Endodermal cell (in vitro differentiated cells): ENCODE results near the gene KCNJ1. TPM values are rescaled to one million over a fixed set of nuclear protein-coding genes. Genes with fewer than 3 reads are reported as not detected.

ENCODE experiments used
- DNase-seq: peaks from one replicate; pipeline ENCODE4 v3.0.0-alpha.2; 2017
- H3K27ac ChIP-seq: 2 replicates; pipeline ENCODE4 v1.5.1; 2013; ENCODE audit warnings: mild to moderate bottlenecking, low read depth, low read length, moderate library complexity
- H3K27me3 ChIP-seq: 2 replicates; pipeline ENCODE4 v1.6.1; 2013; ENCODE audit warnings: mild to moderate bottlenecking, low read length, moderate library complexity; ENCODE audit not compliant: insufficient read depth, control insufficient read depth, poor library complexity, severe bottlenecking
- H3K36me3 ChIP-seq: 2 replicates; pipeline ENCODE4 v1.7.0; 2013; ENCODE audit warnings: mild to moderate bottlenecking, low read length, moderate library complexity; ENCODE audit not compliant: control insufficient read depth, insufficient read depth
- H3K4me1 ChIP-seq: one replicate; pipeline ENCODE4 v1.7.0; 2013; ENCODE audit warnings: low read length; ENCODE audit not compliant: control insufficient read depth, insufficient read depth
- H3K4me3 ChIP-seq: 2 replicates; pipeline ENCODE4 v1.5.1; 2013; ENCODE audit warnings: mild to moderate bottlenecking, low read length, moderate library complexity
- H3K9ac ChIP-seq: 2 replicates; pipeline ENCODE4 v1.6.1; 2013; ENCODE audit warnings: mild to moderate bottlenecking, low read length, moderate library complexity; ENCODE audit not compliant: poor library complexity, severe bottlenecking; ENCODE audit errors: extremely low read depth
- H3K9me3 ChIP-seq: 2 replicates; pipeline ENCODE4 v1.6.1; 2013; ENCODE audit warnings: mild to moderate bottlenecking, low read length, moderate library complexity; ENCODE audit not compliant: control insufficient read depth
- H3K27ac Mint-ChIP-seq: 2 replicates; pipeline ENCODE4 v1.8.0; 2020; ENCODE audit warnings: mixed read lengths
- H3K27me3 Mint-ChIP-seq: 2 replicates; pipeline ENCODE4 v1.8.0; 2021; ENCODE audit warnings: mild to moderate bottlenecking, mixed read lengths; ENCODE audit not compliant: insufficient read depth
- H3K36me3 Mint-ChIP-seq: 2 replicates; pipeline ENCODE4 v1.8.0; 2020; ENCODE audit warnings: low read depth, mixed read lengths
- H3K4me1 Mint-ChIP-seq: 2 replicates; pipeline ENCODE4 v1.8.0; 2020; ENCODE audit warnings: mixed read lengths
- H3K4me3 Mint-ChIP-seq: 2 replicates; pipeline ENCODE4 v1.8.0; 2020; ENCODE audit warnings: mild to moderate bottlenecking, moderate library complexity, mixed read lengths
- H3K9me3 Mint-ChIP-seq: 2 replicates; pipeline ENCODE4 v1.8.0; 2020; ENCODE audit warnings: mild to moderate bottlenecking, mixed read lengths
- WGBS, 2 experiments: methylation state at CpG; one replicate each; pipeline versions ENCODE4 v1.1.5 to v1.1.7; 2013; ENCODE audit warnings: missing lambda C conversion rate in 2 of 2, mixed read lengths in 1 of 2; ENCODE audit not compliant: insufficient coverage in 1 of 2, insufficient read length in 1 of 2; 5-methylcytosine and 5-hydroxymethylcytosine counted together
- total RNA-seq, 2 donors: library from RNA; stranded (reverse); fragmentation: NEBNext Ultra II Directional in 1 of 2; extraction: Animal tissue kit (Norgen Biotek cat#: 25700) in 1 of 2; gene quantifications; 2 replicates in 1 of 2; 3 replicates in 1 of 2; pipeline ENCODE4 v1.2.1, GENCODE V29; 2021
- TF ChIP-seq, protein P1 (sequence below): fragments of 200-600 bp; sonication (generic); conservative IDR thresholded peaks from 2 replicates; pipeline ENCODE4 v1.5.0; 2021; ENCODE audit warnings: antibody characterized with exemption, mild to moderate bottlenecking

Gene KCNJ1
- total RNA-seq, 2 donors from 2014 or later, result not detected

DNA sequence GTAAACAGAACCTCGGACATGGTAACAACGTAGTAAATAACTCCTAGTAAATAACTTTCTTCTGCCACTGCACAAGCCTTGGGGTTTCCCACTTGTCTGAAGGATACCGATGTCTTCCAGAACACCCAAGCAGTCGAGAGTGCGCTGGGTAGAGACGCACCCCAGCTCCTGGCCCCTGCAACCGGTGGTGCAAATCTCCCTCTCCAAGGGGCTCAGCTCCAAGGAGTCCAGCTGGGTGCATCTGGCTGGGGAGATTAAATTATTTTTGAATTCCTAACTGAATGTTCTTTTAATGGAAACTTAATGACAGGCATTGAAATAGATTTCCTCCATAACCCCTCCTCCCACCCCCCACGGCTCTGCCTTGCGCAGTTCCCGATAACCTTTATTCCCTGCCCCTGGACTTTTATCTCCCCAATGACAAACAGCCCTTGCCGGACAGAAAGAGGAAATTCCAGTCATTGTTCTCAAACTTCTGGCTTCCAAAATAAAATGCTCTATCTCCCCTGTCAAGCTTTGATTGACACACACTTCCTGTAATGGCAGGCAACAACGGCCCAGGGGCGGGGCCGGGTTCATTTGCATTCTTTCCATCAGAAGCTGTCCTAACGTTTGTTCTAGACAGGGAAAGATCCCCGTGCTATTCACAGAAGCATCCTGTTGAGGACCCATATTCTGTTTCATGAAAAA, 31.2 kb downstream of the KCNJ1 start:
- Histone ChIP-seq H3K27ac (no peak overlapping the region), H3K4me3 (no peak overlapping the region), H3K9me3 (no peaks in the 10 kb centered on the region), H3K4me1 (no peaks in the 10 kb centered on the region), H3K9ac (no peak overlapping the region), H3K36me3 (no peaks in the 10 kb centered on the region), H3K27me3 (no peaks in the 10 kb centered on the region)
- no peak for DNase-seq
- TF ChIP-seq, protein P1, sequence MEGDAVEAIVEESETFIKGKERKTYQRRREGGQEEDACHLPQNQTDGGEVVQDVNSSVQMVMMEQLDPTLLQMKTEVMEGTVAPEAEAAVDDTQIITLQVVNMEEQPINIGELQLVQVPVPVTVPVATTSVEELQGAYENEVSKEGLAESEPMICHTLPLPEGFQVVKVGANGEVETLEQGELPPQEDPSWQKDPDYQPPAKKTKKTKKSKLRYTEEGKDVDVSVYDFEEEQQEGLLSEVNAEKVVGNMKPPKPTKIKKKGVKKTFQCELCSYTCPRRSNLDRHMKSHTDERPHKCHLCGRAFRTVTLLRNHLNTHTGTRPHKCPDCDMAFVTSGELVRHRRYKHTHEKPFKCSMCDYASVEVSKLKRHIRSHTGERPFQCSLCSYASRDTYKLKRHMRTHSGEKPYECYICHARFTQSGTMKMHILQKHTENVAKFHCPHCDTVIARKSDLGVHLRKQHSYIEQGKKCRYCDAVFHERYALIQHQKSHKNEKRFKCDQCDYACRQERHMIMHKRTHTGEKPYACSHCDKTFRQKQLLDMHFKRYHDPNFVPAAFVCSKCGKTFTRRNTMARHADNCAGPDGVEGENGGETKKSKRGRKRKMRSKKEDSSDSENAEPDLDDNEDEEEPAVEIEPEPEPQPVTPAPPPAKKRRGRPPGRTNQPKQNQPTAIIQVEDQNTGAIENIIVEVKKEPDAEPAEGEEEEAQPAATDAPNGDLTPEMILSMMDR, result no peak
- WGBS, 2 experiments, result 74 to 82% methylated on average over 11 to 16 of the region's 16 CpGs
- H3K4me3 Mint-ChIP-seq, result no peak overlapping the region
- H3K4me1 Mint-ChIP-seq, result no peaks in the 10 kb centered on the region
- no peaks in the 10 kb centered on the region for H3K36me3 Mint-ChIP-seq
- H3K27ac Mint-ChIP-seq, result no peak overlapping the region
- no peaks in the 10 kb centered on the region for H3K9me3 Mint-ChIP-seq
- peaks cover 7% of the 10 kb centered on the region for H3K27me3 Mint-ChIP-seq

DNA sequence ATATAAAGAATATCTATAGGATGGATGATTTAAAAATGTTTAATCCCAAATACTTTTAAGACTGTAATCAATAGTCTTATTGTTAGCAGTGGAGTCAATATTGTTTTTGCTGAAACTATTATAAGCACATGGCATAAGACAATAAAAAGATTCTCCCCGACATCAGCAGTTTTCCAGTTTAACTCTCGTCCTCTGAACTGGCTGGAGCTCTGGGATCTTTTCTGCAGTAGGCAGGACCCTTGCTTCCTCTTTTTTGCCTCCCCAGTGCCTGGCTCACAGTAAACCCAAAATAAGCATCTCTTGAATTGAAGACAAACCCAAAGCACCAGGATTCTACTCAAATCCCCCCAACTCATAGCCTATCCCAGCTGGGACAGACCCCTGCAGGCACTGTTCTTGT, 32.9 kb downstream of the KCNJ1 start:
- Histone ChIP-seq H3K9ac (no peak overlapping the region), H3K9me3 (no peaks in the 10 kb centered on the region), H3K4me3 (no peak overlapping the region), H3K36me3 (no peaks in the 10 kb centered on the region), H3K27ac (no peak overlapping the region), H3K4me1 (no peaks in the 10 kb centered on the region), H3K27me3 (no peaks in the 10 kb centered on the region)
- 86 to 100% methylated on average over 2 of the region's 2 CpGs for WGBS, 2 experiments
- Mint-ChIP-seq H3K27me3 (peaks cover 5% of the 10 kb centered on the region), H3K4me1 (no peaks in the 10 kb centered on the region), H3K9me3 (no peaks in the 10 kb centered on the region), H3K27ac (no peak overlapping the region), H3K4me3 (no peak overlapping the region), H3K36me3 (no peaks in the 10 kb centered on the region)
- TF ChIP-seq, protein P1, result no peak
- DNase-seq, result no peak

DNA sequence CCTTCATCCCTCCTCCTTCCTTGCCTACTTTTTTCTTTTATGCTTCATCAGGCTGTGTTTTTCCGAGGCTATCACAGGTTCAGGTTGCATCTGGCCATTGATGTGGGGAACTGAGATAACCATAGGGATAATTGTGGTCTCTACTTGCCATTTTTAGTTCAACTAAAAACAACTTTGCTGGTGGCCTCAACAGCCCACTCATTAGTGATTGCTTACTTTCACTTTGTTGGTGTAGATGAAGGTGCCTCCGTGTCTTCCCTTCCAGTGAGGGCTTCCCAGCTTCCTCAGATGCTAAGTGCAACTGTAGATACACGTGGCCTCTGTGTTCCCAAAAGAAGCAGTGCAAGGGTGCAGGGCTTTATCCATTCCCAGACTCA, 35.0 kb downstream of the KCNJ1 start:
- H3K4me1 Mint-ChIP-seq, result no peaks in the 10 kb centered on the region
- TF ChIP-seq, protein P1, result no peak
- 78 to 92% methylated on average over 3 of the region's 3 CpGs for WGBS, 2 experiments
- DNase-seq, result no peak
- Histone ChIP-seq H3K9ac (no peak overlapping the region), H3K27me3 (no peaks in the 10 kb centered on the region), H3K36me3 (no peaks in the 10 kb centered on the region), H3K27ac (no peak overlapping the region), H3K4me3 (no peak overlapping the region), H3K4me1 (no peaks in the 10 kb centered on the region), H3K9me3 (no peaks in the 10 kb centered on the region)
- no peak overlapping the region for H3K27ac Mint-ChIP-seq
- no peaks in the 10 kb centered on the region for H3K9me3 Mint-ChIP-seq
- no peak overlapping the region for H3K4me3 Mint-ChIP-seq
- no peaks in the 10 kb centered on the region for H3K36me3 Mint-ChIP-seq
- H3K27me3 Mint-ChIP-seq, result peaks cover 5% of the 10 kb centered on the region
